ENCODE results near the gene MCF2L2. TPM values are rescaled to one million over a fixed set of nuclear protein-coding genes. Genes with fewer than 3 reads are reported as not detected.

Gene MCF2L2
- total and polyA plus RNA-seq, 9 of the 15 experiments (the other 6 are each of a cell fraction or from before 2014, with no cell fraction given): 0.56 to 4.2 (median 3.0) TPM

- no peak for FAIRE-seq
- ATAC-seq: peak; percentile 36; the same call in 1 of the 3 replicates
- no peak for DNase-seq (ENCODE audit: extremely low read depth in 1 of 4, low spot score in 3 of 4)
- WGBS (ENCODE audit: insufficient coverage, low coverage, missing lambda C conversion rate): 6% methylated on average over 11 of the region's 11 CpGs
- intact Hi-C loops (cut with micrococcal nuclease): no loop called here
- Histone ChIP-seq H3K9ac (ENCODE audit: insufficient read depth in 1 of 2, low read depth in 2 of 2, low read length in 2 of 2) (no peak overlapping the region), H4K20me1 (replicated peaks; ENCODE audit: control insufficient read depth, insufficient read depth, low read length) (no peaks in the 10 kb centered on the region), H3K4me3 (no peak overlapping the region), H3K27me3 (ENCODE audit: control insufficient read depth in 2 of 2, insufficient read depth in 2 of 2, low read length in 2 of 2) (peaks cover 8 to 23% of the 10 kb centered on the region in 2 experiments; a peak in 3 of 5 replicates), H2AFZ (ENCODE audit: low read depth, low read length) (0 out of 2 replicates have a peak overlapping the region, but pooled peaks have one; percentile 17), H3K9me3 (replicated peaks; ENCODE audit: control insufficient read depth, insufficient read depth, low read depth, low read length) (no peaks in the 10 kb centered on the region), H3K36me3 (ENCODE audit: control insufficient read depth, insufficient read depth, low read length) (no peaks in the 10 kb centered on the region), H3K79me2 (ENCODE audit: control insufficient read depth, insufficient read depth, low read length) (no peaks in the 10 kb centered on the region), H3K9me1 (ENCODE audit: control insufficient read depth, insufficient read depth, low read length) (no peaks in the 10 kb centered on the region), H3K4me2 (ENCODE audit: insufficient read depth, low read length) (no peak overlapping the region), H3K27ac (ENCODE audit: extremely low read depth, low read depth, low read length) (no peak overlapping the region), H3K4me1 (replicated peaks in 1 of 2; ENCODE audit: control insufficient read depth in 2 of 2, insufficient read depth in 2 of 2, low read length in 2 of 2) (no peaks in the 10 kb centered on the region)
- in situ Hi-C loops (cut with MboI): loop anchor here (25.0 kb wide), 1 partner anchor 620 kb away; no protein-coding TSS in a partner anchor
- POLR2A ChIA-PET: interaction anchor here (0.6 to 1.2 kb wide), 3 partner anchors 9 to 623 kb away, joined by 3 to 4 read pairs (median 3); no protein-coding TSS in a partner anchor
- BruUV-seq (replicated peaks): no TSS peak
- CTCF ChIA-PET (ENCODE audit: low intra/inter-chr PET ratio): no interaction called here
- TF ChIP-seq ZNF436 (CRISPR knock-in tag; IDR thresholded peaks at IDR 0.05): no peak
- no peak for TF ChIP-seq DPF2 (IDR thresholded peaks at IDR 0.05)
- no peak for TF ChIP-seq GABPB1 (CRISPR knock-in tag; IDR thresholded peaks at IDR 0.05)
- peak; percentile 58 for TF ChIP-seq MAFG (tag; conservative IDR thresholded peaks at IDR 0.05)
- TF ChIP-seq CAMTA2 (CRISPR knock-in tag; conservative IDR thresholded peaks at IDR 0.05): no peak
- no peak for TF ChIP-seq ELK3 (CRISPR knock-in tag; IDR thresholded peaks at IDR 0.05)
- no peak for TF ChIP-seq TEAD1 (CRISPR knock-in tag; IDR thresholded peaks at IDR 0.05)
- TF ChIP-seq PRDM10 (IDR thresholded peaks at IDR 0.05; ENCODE audit: partially characterized antibody): no peak
- no peak for TF ChIP-seq HDAC6 (IDR thresholded peaks at IDR 0.05; ENCODE audit: low read depth, low read length)
- no peak for TF ChIP-seq FUS (optimal IDR thresholded peaks at IDR 0.05; ENCODE audit: low read depth, low read length)
- TF ChIP-seq RBM25 (IDR thresholded peaks at IDR 0.05; ENCODE audit: low read depth, low read length, severe bottlenecking): no peak
- no peak for TF ChIP-seq POLR3G (IDR thresholded peaks at IDR 0.05; ENCODE audit: extremely low read depth, insufficient read length, insufficient replicate concordance)
- TF ChIP-seq ZFPM2 (CRISPR knock-in tag; IDR thresholded peaks at IDR 0.05): no peak
- TF ChIP-seq ZNF146 (CRISPR knock-in tag; IDR thresholded peaks at IDR 0.05; ENCODE audit: unreplicated experiment): no peak
- TF ChIP-seq ZNF280B (CRISPR knock-in tag; IDR thresholded peaks at IDR 0.05): no peak
- TF ChIP-seq MAFF (IDR thresholded peaks at IDR 0.05; ENCODE audit: low read length): peak; percentile 75
- no peak for TF ChIP-seq HMBOX1 (IDR thresholded peaks at IDR 0.05)
These were observed 286.2 kb downstream of the MCF2L2 start for GRCh38 chr3:183142199-183142598.
